C4-2B (cell line): Measurements from ENCODE around the gene ADCYAP1R1.

ENCODE experiments used
- CTCF ChIP-seq: fragments of 450-650 bp; conservative IDR thresholded peaks from 2 replicates; pipeline ENCODE4 v1.5.1; 2017; ENCODE audit warnings: mild to moderate bottlenecking
- ZFX ChIP-seq: fragments of 450-650 bp; IDR thresholded peaks from 2 replicates; pipeline ENCODE4 v1.6.1; 2017

- TF ChIP-seq CTCF (no peak), ZFX (no peak)
Measured at GRCh38 chr7:31146538-31146937, 94.4 kb downstream of the ADCYAP1R1 start.
